GM12873 (cell line): Measurements from ENCODE around the gene REPIN1.

Experiments used
- CTCF ChIP-seq: IDR thresholded peaks from 2 replicates; pipeline ENCODE4 v1.5.1; 2012; ENCODE audit warnings: low read depth, mild to moderate bottlenecking, moderate library complexity, low read length, control low read depth; ENCODE audit not compliant: insufficient read depth; ENCODE audit errors: missing control alignments

The REPIN1 gene

GRCh38 chr7:150370612-150371071 is 2.0 kb downstream of the REPIN1 start:
- TF ChIP-seq CTCF = no peak

GRCh38 chr7:150371131-150371995 is 2.7 kb downstream of the REPIN1 start:
- no peak for TF ChIP-seq CTCF

GRCh38 chr7:150371996-150372270 is 3.3 kb downstream of the REPIN1 start:
- TF ChIP-seq CTCF = no peak

- TF ChIP-seq CTCF = no peak
Observed at GRCh38 chr7:150372271-150373048, 3.8 kb downstream of the REPIN1 start.

- no peak for TF ChIP-seq CTCF
Observed at GRCh38 chr7:150373049-150373801, 4.6 kb downstream of the REPIN1 start.

GRCh38 chr7:150374026-150374425 is 5.4 kb downstream of the REPIN1 start:
- no peak for TF ChIP-seq CTCF

- no peak for TF ChIP-seq CTCF
Observed at GRCh38 chr7:150374472-150374871, 5.8 kb downstream of the REPIN1 start.
